ENCODE results near the gene C18orf32.

GRCh38 chr18:49467019-49467563 is 19.9 kb downstream of the C18orf32 start:
- TF ChIP-seq EGR1 (IDR thresholded peaks at IDR 0.05; ENCODE audit: borderline replicate concordance, low read depth, low read length) (no peak), CTCF (IDR thresholded peaks at IDR 0.05; ENCODE audit: control extremely low read depth in 1 of 3, insufficient read depth in 1 of 3, low read depth in 1 of 3, low read length in 3 of 3) (no peak), SP1 (IDR thresholded peaks at IDR 0.05; ENCODE audit: low read depth, low read length) (no peak), EZH2 (IDR thresholded peaks at IDR 0.05; ENCODE audit: low read depth, low read length, severe bottlenecking) (no peak), POLR2A (IDR thresholded peaks at IDR 0.05; ENCODE audit: control extremely low read depth in 1 of 2, low read depth in 2 of 2, low read length in 2 of 2) (no peak), USF2 (IDR thresholded peaks at IDR 0.05; ENCODE audit: low read length) (no peak), SUZ12 (IDR thresholded peaks at IDR 0.05; ENCODE audit: low read length) (no peak), JUN (IDR thresholded peaks at IDR 0.05; ENCODE audit: low read depth, low read length) (no peak), TAF1 (IDR thresholded peaks at IDR 0.05; ENCODE audit: low read depth, low read length) (no peak)
- TF ChIP-seq, protein P1, sequence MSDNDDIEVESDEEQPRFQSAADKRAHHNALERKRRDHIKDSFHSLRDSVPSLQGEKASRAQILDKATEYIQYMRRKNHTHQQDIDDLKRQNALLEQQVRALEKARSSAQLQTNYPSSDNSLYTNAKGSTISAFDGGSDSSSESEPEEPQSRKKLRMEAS (IDR thresholded peaks at IDR 0.05): no peak
- TF ChIP-seq, protein P2, sequence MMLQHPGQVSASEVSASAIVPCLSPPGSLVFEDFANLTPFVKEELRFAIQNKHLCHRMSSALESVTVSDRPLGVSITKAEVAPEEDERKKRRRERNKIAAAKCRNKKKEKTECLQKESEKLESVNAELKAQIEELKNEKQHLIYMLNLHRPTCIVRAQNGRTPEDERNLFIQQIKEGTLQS (IDR thresholded peaks at IDR 0.05; ENCODE audit: insufficient read depth, low read depth, low read length): no peak
